GM18861 (cell line): Measurements from ENCODE around the gene CLTRN.

ENCODE experiments used
- ATAC-seq: cut with Tn5 transposase; IDR thresholded peaks from one replicate; pipeline ENCODE4 v1.9.1; 2021; ENCODE audit not compliant: unreplicated experiment

The CLTRN gene

GRCh38 chrX:15579778-15580747 lies 84.5 kb downstream of the CLTRN start:
- ATAC-seq: no peak
